Fibroblast of the aortic adventitia (primary cell): Measurements from ENCODE around the gene CCDC102A. TPM values are rescaled to one million over a fixed set of nuclear protein-coding genes. Genes with fewer than 3 reads are reported as not detected.
A peak's percentile ranks its signal among the peaks of the same experiment; 100 is the strongest.

ENCODE experiments used
- DNase-seq: peaks from one replicate; pipeline ENCODE4 v3.0.0-alpha.2; 2010; ENCODE audit warnings: low read depth
- H3K4me3 ChIP-seq: 2 replicates; pipeline ENCODE4 v1.5.1; 2011; ENCODE audit warnings: low read depth, mild to moderate bottlenecking, control low read depth, low read length, moderate library complexity
- CTCF ChIP-seq: IDR thresholded peaks from 2 replicates; pipeline ENCODE4 v1.5.1; 2011; ENCODE audit warnings: mild to moderate bottlenecking, low read length, control low read depth, inconsistent platforms; ENCODE audit not compliant: insufficient read depth
- total RNA-seq: library from RNA; depleted of rRNA; stranded (reverse); fragments of >200 nt; gene quantifications from 2 replicates; pipeline ENCODE4 v1.2.3, GENCODE V29; 2012; ENCODE audit warnings: low replicate concordance

Gene CCDC102A
- total RNA-seq, 1 donor: 9.9 TPM

- DNase-seq: no peak
- TF ChIP-seq CTCF: no peak
- no peak overlapping the region for H3K4me3 ChIP-seq
Measured at GRCh38 chr16:57577214-57577613, 40.8 kb upstream of the CCDC102A start.

- peak; percentile 75 for DNase-seq
- TF ChIP-seq CTCF: peak; percentile 99
- no peak overlapping the region for H3K4me3 ChIP-seq
Measured at GRCh38 chr16:57576429-57576870, 40.1 kb upstream of the CCDC102A start.

- DNase-seq: no peak
- no peak for TF ChIP-seq CTCF
- H3K4me3 ChIP-seq: no peak overlapping the region
Measured at GRCh38 chr16:57575468-57576277, 39.3 kb upstream of the CCDC102A start.

- DNase-seq: no peak
- no peak overlapping the region for H3K4me3 ChIP-seq
- no peak for TF ChIP-seq CTCF
Measured at GRCh38 chr16:57574646-57575467, 38.5 kb upstream of the CCDC102A start.

- TF ChIP-seq CTCF: no peak
- DNase-seq: no peak
- H3K4me3 ChIP-seq: no peak overlapping the region
Measured at GRCh38 chr16:57574086-57574485, 37.7 kb upstream of the CCDC102A start.

DNA sequence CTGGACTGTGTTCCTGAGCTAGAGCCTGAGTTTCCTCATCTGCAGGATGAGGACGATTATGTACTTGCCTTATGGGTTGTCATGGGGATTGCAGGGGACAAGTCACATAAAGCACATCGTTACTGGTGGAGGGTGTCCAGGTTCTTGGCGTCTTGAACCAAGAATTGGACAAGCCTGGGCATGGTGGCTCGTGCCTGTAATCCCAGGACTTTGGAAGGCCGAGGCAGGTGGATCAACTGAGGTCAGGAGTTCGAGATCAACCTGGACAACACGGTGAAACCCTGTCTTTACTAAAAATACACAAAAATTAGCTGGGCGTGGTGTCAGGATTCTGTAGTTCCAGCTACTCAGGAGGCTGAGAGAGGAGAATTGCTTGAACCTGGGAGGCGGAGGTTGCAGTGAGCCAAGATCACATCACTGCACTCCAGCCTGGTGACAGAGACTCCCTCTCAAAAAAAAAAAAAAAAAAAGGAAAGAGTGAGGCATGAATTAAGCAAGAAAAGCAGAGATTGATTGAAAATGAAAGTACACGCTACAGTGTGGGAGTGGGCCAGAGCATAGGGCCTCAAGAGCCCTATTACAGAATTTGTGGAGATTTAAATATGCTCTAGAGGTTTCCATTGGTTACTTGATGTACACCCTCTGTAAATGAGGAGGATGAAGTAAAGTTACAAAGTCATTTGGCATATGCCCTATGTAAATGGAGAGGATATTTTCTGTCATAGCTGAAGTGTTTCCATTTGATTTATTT is 36.8 kb upstream of the CCDC102A start:
- no peak for DNase-seq
- no peak overlapping the region for H3K4me3 ChIP-seq
- TF ChIP-seq CTCF: no peak
